Uterus (tissue), 4 donors: ENCODE data around the gene SFSWAP. TPM values are rescaled to one million over a fixed set of nuclear protein-coding genes. Genes with fewer than 3 reads are reported as not detected.
"Not testable (repeated sequence)": the region's sequence is repeated elsewhere in the genome, so short reads cannot be mapped to it uniquely, and the experiment has no call there.

Experiments used
- DNase-seq, 2 donors: peaks; one replicate each; pipeline ENCODE4 v3.0.0-alpha.2; 2019 to 2020
- H3K27ac ChIP-seq, 2 donors: fragments of 200-600 bp; sonication (generic); 1 replicate in 1 of 2; 2 replicates in 1 of 2; pipeline ENCODE4 v1.5.1; 2016 to 2018
- H3K27me3 ChIP-seq, 2 donors: fragments of 200-600 bp; sonication (generic); one replicate each; pipeline ENCODE4 v1.5.1; 2018 to 2019; ENCODE audit warnings: control low read depth in 1 of 2
- H3K36me3 ChIP-seq, 2 donors: fragments of 200-600 bp; sonication (generic); one replicate each; pipeline ENCODE4 v1.5.1; 2019; ENCODE audit warnings: control low read depth in 1 of 2
- H3K4me1 ChIP-seq, 2 donors: fragments of 200-600 bp; sonication (generic); one replicate each; pipeline ENCODE4 v1.5.1; 2018 to 2019; ENCODE audit warnings: control low read depth in 1 of 2
- H3K4me3 ChIP-seq, 2 donors: fragments of 200-600 bp; sonication (generic); 1 replicate in 1 of 2; 2 replicates in 1 of 2; pipeline ENCODE4 v1.5.1; 2018 to 2019; ENCODE audit warnings: mild to moderate bottlenecking in 1 of 2
- H3K9me3 ChIP-seq, 2 donors: fragments of 200-600 bp; sonication (generic); one replicate each; pipeline ENCODE4 v1.5.1; 2019; ENCODE audit warnings: control low read depth in 1 of 2
- CTCF ChIP-seq, 4 experiments: fragments of 200-600 bp in 2 of 4; fragments of 450-650 bp in 2 of 4; sonication (generic) in 2 of 4; IDR thresholded peaks; one replicate each; pipeline ENCODE4 v1.5.1; 2016 to 2019; ENCODE audit warnings: antibody characterized with exemption in 4 of 4, mild to moderate bottlenecking in 2 of 4, moderate library complexity in 1 of 4
- POLR2A ChIP-seq, 2 donors: fragments of 450-650 bp; IDR thresholded peaks; one replicate each; pipeline ENCODE4 v1.6.1; 2016; ENCODE audit warnings: antibody characterized with exemption in 2 of 2, mild to moderate bottlenecking in 1 of 2, moderate library complexity in 1 of 2
- intact Hi-C: fragments of 100-400 bp; cut with DNase I; formaldehyde crosslinking; loops from one replicate; pipeline ENCODE4 v1.15.1; 2023; ENCODE audit warnings: low total_unique reads
- total RNA-seq, 4 donors: library from RNA; depleted of rRNA in 3 of 4; stranded (reverse); fragments of >200 nt in 3 of 4; gene quantifications; one replicate each; pipeline versions ENCODE4 v1.1.0 to v1.2.4, GENCODE V29; 2014 to 2023
- donor health status: DM: yes; HTN: yes; CAD: no.

SFSWAP gene
- total RNA-seq, 4 donors from 2014 or later: 25.3 to 78.1 (median 55.2) TPM

DNA sequence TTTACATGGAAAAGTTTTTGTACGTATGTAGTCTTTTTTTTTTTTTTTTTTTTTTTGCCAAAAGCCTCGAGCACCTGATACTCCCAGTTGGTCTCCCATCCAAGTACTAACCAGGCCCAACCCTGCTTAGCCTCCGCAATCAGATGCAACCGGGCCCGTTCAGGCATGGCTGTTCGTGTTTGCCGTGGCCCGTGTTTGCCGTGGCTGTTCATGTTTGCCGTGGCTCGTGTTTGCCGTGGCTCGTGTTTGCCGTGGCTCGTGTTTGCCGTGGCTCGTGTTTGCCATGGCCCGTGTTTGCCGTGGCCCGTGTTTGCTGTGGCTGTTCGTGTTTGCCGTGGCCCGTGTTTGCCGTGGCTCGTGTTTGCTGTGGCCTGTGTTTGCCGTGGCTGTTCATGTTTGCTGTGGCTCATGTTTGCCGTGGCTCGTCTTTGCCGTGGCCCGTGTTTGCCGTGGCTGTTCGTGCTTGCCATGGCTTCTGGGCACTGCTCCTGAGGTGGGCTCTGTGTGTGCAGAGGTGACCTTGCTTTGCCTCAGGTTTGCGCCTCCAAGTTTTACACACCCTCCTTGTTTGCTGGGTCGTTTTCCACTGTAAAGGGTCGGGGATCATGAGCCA is 90.5 kb downstream of the SFSWAP start:
- TF ChIP-seq POLR2A (IDR thresholded peaks at IDR 0.05) (no peak), CTCF (IDR thresholded peaks at IDR 0.05) (no peak)
- H3K36me3 ChIP-seq: no peaks in the 10 kb centered on the region

DNA sequence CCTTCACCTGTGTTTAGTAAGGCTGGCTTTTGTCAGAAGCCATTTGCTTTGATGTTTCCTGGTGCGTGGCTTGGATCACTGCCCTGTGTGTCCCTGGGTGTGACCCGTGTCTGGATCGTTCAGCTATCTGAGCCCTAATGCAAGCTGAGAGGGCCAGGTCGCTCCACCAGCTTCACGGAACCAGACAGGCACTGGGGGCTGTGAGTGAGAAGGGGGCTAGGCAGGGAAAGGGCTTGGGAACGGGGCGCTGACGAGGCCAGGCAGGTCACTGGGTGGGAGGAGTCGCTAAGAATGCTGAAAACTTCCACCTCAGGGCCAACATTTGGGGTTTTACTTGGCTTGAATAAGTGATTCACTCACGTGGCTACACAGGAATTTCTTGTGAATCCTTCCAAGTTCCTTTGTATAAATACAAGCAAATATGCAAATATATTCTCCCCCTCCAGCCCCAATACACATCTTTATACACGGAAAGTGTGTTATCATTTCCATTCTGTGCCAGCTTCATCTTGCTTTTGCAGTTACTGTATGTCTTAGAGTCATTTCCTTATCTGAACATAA is 93.2 kb downstream of the SFSWAP start:
- no peak for DNase-seq
- intact Hi-C loops: no loop called here
- no peaks in the 10 kb centered on the region for H3K4me1 ChIP-seq
- no peaks in the 10 kb centered on the region for H3K27me3 ChIP-seq
- no peak overlapping the region for H3K4me3 ChIP-seq
- TF ChIP-seq POLR2A (IDR thresholded peaks at IDR 0.05) (no peak), CTCF (IDR thresholded peaks at IDR 0.05) (no peak)
- no peaks in the 10 kb centered on the region for H3K9me3 ChIP-seq
- no peaks in the 10 kb centered on the region for H3K36me3 ChIP-seq
- peak overlapping the region in 1 of 2 donors; percentile 27 for H3K27ac ChIP-seq

More for the DNA sequence above, 90.5 kb downstream of the SFSWAP start:
- intact Hi-C loops: no loop called here
- H3K4me1 ChIP-seq: no peaks in the 10 kb centered on the region
- H3K27me3 ChIP-seq: no peaks in the 10 kb centered on the region
- no peak for DNase-seq
- no peaks in the 10 kb centered on the region for H3K9me3 ChIP-seq
- H3K27ac ChIP-seq: no peak overlapping the region
- H3K4me3 ChIP-seq: no peak overlapping the region

DNA sequence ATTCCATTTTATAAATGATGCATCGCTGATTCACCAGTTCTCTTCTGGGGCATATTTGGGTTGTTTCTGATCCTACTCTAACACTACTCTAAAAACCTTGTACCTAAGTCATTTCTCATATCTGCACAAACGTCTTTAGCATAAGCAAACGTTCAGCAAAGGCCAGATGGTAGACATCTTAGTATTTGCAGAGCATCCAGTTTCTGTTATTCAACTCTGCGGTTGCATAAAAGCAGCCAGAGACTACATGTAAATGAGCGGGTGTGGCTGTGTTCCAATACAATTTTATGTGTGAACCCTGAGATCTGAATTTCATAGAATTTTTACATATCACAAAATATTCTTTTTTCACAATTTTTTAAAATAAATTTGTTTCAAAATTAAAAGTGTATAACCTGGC is 94.5 kb downstream of the SFSWAP start:
- Histone ChIP-seq H3K4me3 (no peak overlapping the region), H3K9me3 (no peaks in the 10 kb centered on the region)
- DNase-seq: no peak

GRCh38 chr12:131806674-131807073 is 95.8 kb downstream of the SFSWAP start:
- H3K36me3 ChIP-seq: no peaks in the 10 kb centered on the region
- intact Hi-C loops: no loop called here
- no peaks in the 10 kb centered on the region for H3K9me3 ChIP-seq
- no peak overlapping the region for H3K4me3 ChIP-seq
- no peaks in the 10 kb centered on the region for H3K4me1 ChIP-seq
- no peaks in the 10 kb centered on the region for H3K27me3 ChIP-seq
- no peak overlapping the region for H3K27ac ChIP-seq
- DNase-seq: no peak
- TF ChIP-seq POLR2A (IDR thresholded peaks at IDR 0.05): no peak
- no peak for TF ChIP-seq CTCF (IDR thresholded peaks at IDR 0.05)

More for the DNA sequence above, 94.5 kb downstream of the SFSWAP start:
- H3K27me3 ChIP-seq: no peaks in the 10 kb centered on the region
- TF ChIP-seq CTCF (IDR thresholded peaks at IDR 0.05) (no peak), POLR2A (IDR thresholded peaks at IDR 0.05) (no peak)
- H3K36me3 ChIP-seq: no peaks in the 10 kb centered on the region
- no peak overlapping the region for H3K27ac ChIP-seq
- no peaks in the 10 kb centered on the region for H3K4me1 ChIP-seq
- intact Hi-C loops: no loop called here

- Histone ChIP-seq H3K9me3 (no peaks in the 10 kb centered on the region), H3K36me3 (no peaks in the 10 kb centered on the region), H3K27me3 (no peaks in the 10 kb centered on the region), H3K4me1 (no peaks in the 10 kb centered on the region), H3K27ac (no peak overlapping the region), H3K4me3 (no peak overlapping the region)
- no peak for TF ChIP-seq CTCF (IDR thresholded peaks at IDR 0.05)
- TF ChIP-seq POLR2A (IDR thresholded peaks at IDR 0.05): no peak
- DNase-seq: no peak
- intact Hi-C loops: no loop called here
Measured at GRCh38 chr12:131808744-131809371, 98.0 kb downstream of the SFSWAP start.

DNA sequence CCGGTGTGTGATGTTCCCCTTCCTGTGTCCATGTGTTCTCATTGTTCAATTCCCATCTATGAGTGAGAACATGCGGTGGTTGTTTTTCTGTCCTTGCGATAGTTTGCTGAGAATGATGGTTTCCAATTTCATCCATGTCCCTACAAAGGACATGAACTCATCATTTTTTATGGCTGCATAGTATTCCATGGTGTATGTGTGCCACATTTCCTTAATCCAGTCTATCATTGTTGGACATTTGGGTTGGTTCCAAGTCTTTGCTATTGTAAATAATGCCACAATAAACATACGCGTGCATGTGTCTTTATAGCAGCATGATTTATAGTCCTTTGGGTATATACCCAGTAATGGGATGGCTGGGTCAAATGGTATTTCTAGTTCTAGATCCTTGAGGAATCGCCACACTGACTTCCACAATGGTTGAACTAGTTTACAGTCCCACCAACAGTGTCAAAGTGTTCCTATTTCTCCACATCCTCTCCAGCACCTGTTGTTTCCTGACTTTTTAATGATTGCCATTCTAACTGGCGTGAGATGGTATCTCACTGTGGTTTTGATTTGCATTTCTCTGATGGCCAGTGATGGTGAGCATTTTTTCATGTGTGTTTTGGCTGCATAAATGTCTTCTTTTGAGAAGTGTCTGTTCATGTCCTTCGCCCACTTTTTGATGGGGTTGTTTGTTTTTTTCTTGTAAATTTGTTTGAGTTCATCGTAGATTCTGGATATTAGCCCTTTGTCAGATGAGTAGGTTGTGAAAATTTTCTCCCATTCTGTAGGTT is 98.8 kb downstream of the SFSWAP start:
- DNase-seq, intact Hi-C loops: not testable (repeated sequence)

More for the DNA sequence above, 98.8 kb downstream of the SFSWAP start:
- H3K9me3 ChIP-seq, H3K4me3 ChIP-seq, H3K27me3 ChIP-seq, H3K4me1 ChIP-seq, H3K36me3 ChIP-seq, H3K27ac ChIP-seq: not testable (repeated sequence)
